ENCODE data around the gene SGPP2.

Gene SGPP2

GRCh38 chr2:222450021-222450420 lies 25.7 kb downstream of the SGPP2 start:
- H3K27ac ChIP-seq = no peak overlapping the region
- TF ChIP-seq ZFX (IDR thresholded peaks at IDR 0.05; ENCODE audit: borderline replicate concordance) (no peak), CTCF (IDR thresholded peaks at IDR 0.05) (no peak)

GRCh38 chr2:222451224-222451674 lies 26.9 kb downstream of the SGPP2 start:
- TF ChIP-seq ZFX (IDR thresholded peaks at IDR 0.05; ENCODE audit: borderline replicate concordance) (no peak), CTCF (IDR thresholded peaks at IDR 0.05) (no peak)
- no peak overlapping the region for H3K27ac ChIP-seq

- no peak overlapping the region for H3K27ac ChIP-seq
- TF ChIP-seq ZFX (IDR thresholded peaks at IDR 0.05; ENCODE audit: borderline replicate concordance) = no peak
- TF ChIP-seq CTCF (IDR thresholded peaks at IDR 0.05) = no peak
These were observed 28.1 kb downstream of the SGPP2 start for GRCh38 chr2:222452422-222452950.

GRCh38 chr2:222456479-222457077 lies 32.2 kb downstream of the SGPP2 start:
- no peak overlapping the region for H3K27ac ChIP-seq
- no peak for TF ChIP-seq CTCF (IDR thresholded peaks at IDR 0.05)

GRCh38 chr2:222459983-222460382 lies 35.6 kb downstream of the SGPP2 start:
- TF ChIP-seq CTCF (IDR thresholded peaks at IDR 0.05) (no peak), ZFX (IDR thresholded peaks at IDR 0.05; ENCODE audit: borderline replicate concordance) (no peak)
- H3K27ac ChIP-seq = no peak overlapping the region

- H3K27ac ChIP-seq = no peak overlapping the region
- TF ChIP-seq CTCF (IDR thresholded peaks at IDR 0.05) (no peak), ZFX (IDR thresholded peaks at IDR 0.05; ENCODE audit: borderline replicate concordance) (no peak)
These were observed 41.4 kb downstream of the SGPP2 start for GRCh38 chr2:222465746-222466145.

- TF ChIP-seq CTCF (IDR thresholded peaks at IDR 0.05) (no peak), ZFX (IDR thresholded peaks at IDR 0.05; ENCODE audit: borderline replicate concordance) (no peak)
- no peak overlapping the region for H3K27ac ChIP-seq
These were observed 44.0 kb downstream of the SGPP2 start for GRCh38 chr2:222468346-222468745.

All from 22Rv1 (cell line).